ENCODE measurements around the gene PFKL. TPM values are rescaled to one million over a fixed set of nuclear protein-coding genes. Genes with fewer than 3 reads are reported as not detected.

Gene PFKL
- total RNA-seq, 6 experiments from 2014 or later: 100 to 123 (median 107) TPM

GRCh38 chr21:44376606-44377005 lies 76.8 kb downstream of the PFKL start:
- H3K27ac Mint-ChIP-seq: no peak overlapping the region
- TF ChIP-seq, protein P1, sequence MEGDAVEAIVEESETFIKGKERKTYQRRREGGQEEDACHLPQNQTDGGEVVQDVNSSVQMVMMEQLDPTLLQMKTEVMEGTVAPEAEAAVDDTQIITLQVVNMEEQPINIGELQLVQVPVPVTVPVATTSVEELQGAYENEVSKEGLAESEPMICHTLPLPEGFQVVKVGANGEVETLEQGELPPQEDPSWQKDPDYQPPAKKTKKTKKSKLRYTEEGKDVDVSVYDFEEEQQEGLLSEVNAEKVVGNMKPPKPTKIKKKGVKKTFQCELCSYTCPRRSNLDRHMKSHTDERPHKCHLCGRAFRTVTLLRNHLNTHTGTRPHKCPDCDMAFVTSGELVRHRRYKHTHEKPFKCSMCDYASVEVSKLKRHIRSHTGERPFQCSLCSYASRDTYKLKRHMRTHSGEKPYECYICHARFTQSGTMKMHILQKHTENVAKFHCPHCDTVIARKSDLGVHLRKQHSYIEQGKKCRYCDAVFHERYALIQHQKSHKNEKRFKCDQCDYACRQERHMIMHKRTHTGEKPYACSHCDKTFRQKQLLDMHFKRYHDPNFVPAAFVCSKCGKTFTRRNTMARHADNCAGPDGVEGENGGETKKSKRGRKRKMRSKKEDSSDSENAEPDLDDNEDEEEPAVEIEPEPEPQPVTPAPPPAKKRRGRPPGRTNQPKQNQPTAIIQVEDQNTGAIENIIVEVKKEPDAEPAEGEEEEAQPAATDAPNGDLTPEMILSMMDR (IDR thresholded peaks at IDR 0.05): no peak
- peaks cover 48% of the 10 kb centered on the region for H3K9me3 Mint-ChIP-seq
- H3K27me3 Mint-ChIP-seq (ENCODE audit: insufficient read depth): peaks cover 11% of the 10 kb centered on the region
- H3K36me3 Mint-ChIP-seq (ENCODE audit: low read depth): peaks cover 9% of the 10 kb centered on the region; the same call in 1 of the 2 replicates
- H3K4me3 Mint-ChIP-seq: no peak overlapping the region
- DNase-seq: no peak
- H3K4me1 Mint-ChIP-seq (ENCODE audit: low read depth): no peaks in the 10 kb centered on the region

Other genes starting within 250 kb of the PFKL start
- 10 to 100 TPM; 13.7 to 20.0 (median 16.6) TPM for gene PWP2, start 192.7 kb upstream of the PFKL start, total RNA-seq (2021; fragmentation: NEBNext Ultra II Directional; extraction: Animal tissue kit (Norgen Biotek cat#: 25700))
- 10 to 100 TPM; 13.1 to 17.5 (median 15.3) TPM for gene GATD3, start 166.4 kb upstream of the PFKL start, total RNA-seq (2021; fragmentation: NEBNext Ultra II Directional; extraction: Animal tissue kit (Norgen Biotek cat#: 25700))
- under 1 TPM; 0.07 to 0.47 (median 0.33) TPM for gene ICOSLG, start 59.1 kb upstream of the PFKL start, total RNA-seq (2021; fragmentation: NEBNext Ultra II Directional; extraction: Animal tissue kit (Norgen Biotek cat#: 25700))
- not detected for gene DNMT3L, start 38.2 kb upstream of the PFKL start, total RNA-seq (2021; fragmentation: NEBNext Ultra II Directional; extraction: Animal tissue kit (Norgen Biotek cat#: 25700))
- gene AIRE, start 14.2 kb upstream of the PFKL start, total RNA-seq (2021; fragmentation: NEBNext Ultra II Directional; extraction: Animal tissue kit (Norgen Biotek cat#: 25700)): under 1 TPM in 2 of 6 experiments, not detected in 4; 0.05 to 0.12 TPM
- gene CFAP410, start 39.3 kb downstream of the PFKL start, total RNA-seq (2021; fragmentation: NEBNext Ultra II Directional; extraction: Animal tissue kit (Norgen Biotek cat#: 25700)): 10 to 100 TPM in 3 of 6 experiments, 1 to 10 TPM in 3; 7.5 to 13.0 (median 9.7) TPM
- under 1 TPM in 4 of 6 experiments, not detected in 2; 0.09 to 0.31 (median 0.20) TPM for gene TRPM2, start 53.6 kb downstream of the PFKL start, total RNA-seq (2021; fragmentation: NEBNext Ultra II Directional; extraction: Animal tissue kit (Norgen Biotek cat#: 25700))
- gene LRRC3, start 155.5 kb downstream of the PFKL start, total RNA-seq (2021; fragmentation: NEBNext Ultra II Directional; extraction: Animal tissue kit (Norgen Biotek cat#: 25700)): not detected
- not detected for gene KRTAP10-1, start 240.1 kb downstream of the PFKL start, total RNA-seq (2021; fragmentation: NEBNext Ultra II Directional; extraction: Animal tissue kit (Norgen Biotek cat#: 25700))

All from HFFc6 (cell line).